Posterior vena cava (tissue), 2 donors: ENCODE measurements around the gene LCN1. TPM values are rescaled to one million over a fixed set of nuclear protein-coding genes. Genes with fewer than 3 reads are reported as not detected.

Source experiments
- DNase-seq: peaks from one replicate; pipeline ENCODE4 v3.0.0-alpha.2; 2020; ENCODE audit warnings: low spot score
- intact Hi-C, 2 donors: fragments of 100-400 bp; cut with DNase I; formaldehyde crosslinking; loops; one replicate each; pipeline versions ENCODE4 v1.14.1 to v1.14.2; 2022 to 2023
- total RNA-seq, 2 donors: library from RNA; stranded (reverse); fragmentation: NEBNext Ultra II Directional; extraction: Animal tissue kit (Norgen Biotek cat#: 25700); gene quantifications; one replicate each; pipeline ENCODE4 v1.2.1, GENCODE V29; 2021
- donor health status: DM: yes; HTN: yes; CAD: no.
- donor health status: DM: yes; HTN: yes; CAD: no.

The LCN1 gene
- total RNA-seq, 2 donors from 2014 or later, result 2.4 TPM; not detected in 1

DNA sequence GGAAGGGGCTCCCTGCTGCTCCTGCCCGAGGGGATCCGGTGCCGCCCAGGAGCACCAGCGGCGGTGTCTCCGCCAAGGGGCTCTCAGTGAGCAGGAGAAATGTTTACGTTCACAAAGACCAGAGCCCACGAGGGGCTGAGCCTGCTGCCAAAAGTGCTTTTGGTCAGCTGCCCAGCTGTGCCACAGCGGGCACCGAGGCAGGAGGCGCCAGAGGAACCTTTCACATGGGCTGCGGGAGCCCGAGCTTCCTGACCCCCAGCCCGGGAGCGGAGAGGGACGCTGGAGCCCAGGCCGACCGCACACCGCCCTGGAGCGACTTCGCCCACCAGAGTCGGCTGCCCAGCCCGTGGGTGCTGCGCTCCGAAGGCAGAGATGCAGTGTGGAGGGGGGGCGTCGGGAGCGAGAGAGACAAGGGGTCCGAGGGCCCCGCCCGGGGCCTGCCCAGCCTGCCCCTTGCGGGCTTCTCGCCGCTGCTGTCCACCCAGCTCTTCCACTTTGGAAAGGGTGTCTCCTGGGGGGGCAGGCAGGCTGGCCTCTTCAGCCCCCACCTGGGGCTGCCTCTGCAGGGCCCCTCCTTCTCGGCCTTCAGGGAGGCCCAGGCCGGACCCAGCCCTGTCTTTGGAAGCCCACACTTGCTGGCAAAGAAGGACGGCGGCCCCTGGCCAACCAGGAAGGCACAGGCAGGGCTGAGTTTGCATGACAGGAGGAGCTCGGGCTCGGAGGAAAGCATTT lies 33.8 kb upstream of the LCN1 start:
- intact Hi-C loops, result no loop called here
- DNase-seq, result no peak

DNA sequence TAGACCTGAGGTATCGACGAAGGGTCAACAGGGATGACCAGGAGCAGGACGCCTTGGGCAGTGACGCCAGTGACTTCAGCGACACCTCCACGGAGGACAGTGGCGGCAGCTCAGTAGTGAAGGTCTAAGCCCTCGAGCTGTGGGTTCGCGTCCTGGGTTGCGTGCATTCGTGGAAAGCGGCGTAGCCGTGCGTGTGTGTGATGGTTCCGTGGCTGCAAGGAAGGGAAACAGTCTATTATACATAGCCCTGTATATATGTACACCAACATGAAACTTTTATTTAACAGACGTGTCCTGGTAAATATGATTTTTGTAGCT lies 33.3 kb upstream of the LCN1 start:
- DNase-seq, result no peak
- intact Hi-C loops, result no loop called here

DNA sequence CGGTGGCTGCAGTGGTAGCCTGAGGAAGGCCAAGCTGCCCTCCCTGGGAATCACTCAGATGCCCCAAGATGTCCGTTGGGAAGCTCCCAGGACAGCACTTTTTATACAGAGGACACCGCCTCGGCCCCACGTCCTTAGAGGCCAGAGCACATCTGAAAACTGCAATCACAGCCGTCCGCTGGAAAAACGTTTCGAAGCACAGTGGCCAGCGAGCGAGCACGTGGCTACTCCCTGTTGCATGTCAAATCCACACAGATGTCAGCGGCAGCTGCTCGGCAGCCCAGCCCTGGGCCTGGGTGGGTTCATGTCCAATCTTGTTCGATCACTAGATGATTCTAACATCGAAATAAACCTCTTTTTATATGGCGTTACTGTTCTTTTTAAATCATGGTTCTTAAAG lies 32.7 kb upstream of the LCN1 start:
- no peak for DNase-seq
- intact Hi-C loops, result no loop called here

DNA sequence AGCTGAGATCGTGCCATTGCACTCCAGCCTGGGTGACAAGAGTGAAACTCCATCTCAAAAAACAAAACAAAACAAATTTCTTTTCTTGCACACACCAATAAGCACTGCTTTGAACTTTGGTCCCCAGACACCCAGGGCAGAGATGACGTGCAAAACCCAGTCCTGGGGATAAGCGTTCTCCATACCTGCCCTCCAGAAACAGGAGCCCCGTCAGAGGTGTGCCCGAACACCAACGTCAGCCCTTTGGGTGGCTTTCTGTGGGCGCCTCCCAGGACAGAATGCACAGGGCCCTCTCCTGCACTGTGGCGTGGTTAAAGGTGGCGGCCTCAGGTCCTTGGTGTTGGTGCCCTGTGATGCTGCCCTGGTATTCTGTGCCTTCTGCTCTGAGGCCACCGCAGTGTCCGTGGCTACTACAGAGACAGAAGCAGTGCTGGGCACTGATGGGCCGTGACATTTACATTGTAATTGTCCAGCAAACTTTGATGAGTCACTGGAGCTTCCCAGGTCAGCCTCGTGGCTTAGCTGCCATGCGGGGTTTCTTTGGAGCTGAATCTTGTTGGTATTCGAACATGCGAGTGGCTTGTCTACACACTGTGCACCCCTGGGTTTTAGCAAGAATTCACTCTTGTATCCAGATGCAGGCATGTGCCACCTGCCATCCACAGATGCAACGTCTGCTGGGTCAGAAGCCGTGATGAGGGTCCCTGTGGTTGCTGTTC lies 31.9 kb upstream of the LCN1 start:
- intact Hi-C loops, result no loop called here
- no peak for DNase-seq

DNA sequence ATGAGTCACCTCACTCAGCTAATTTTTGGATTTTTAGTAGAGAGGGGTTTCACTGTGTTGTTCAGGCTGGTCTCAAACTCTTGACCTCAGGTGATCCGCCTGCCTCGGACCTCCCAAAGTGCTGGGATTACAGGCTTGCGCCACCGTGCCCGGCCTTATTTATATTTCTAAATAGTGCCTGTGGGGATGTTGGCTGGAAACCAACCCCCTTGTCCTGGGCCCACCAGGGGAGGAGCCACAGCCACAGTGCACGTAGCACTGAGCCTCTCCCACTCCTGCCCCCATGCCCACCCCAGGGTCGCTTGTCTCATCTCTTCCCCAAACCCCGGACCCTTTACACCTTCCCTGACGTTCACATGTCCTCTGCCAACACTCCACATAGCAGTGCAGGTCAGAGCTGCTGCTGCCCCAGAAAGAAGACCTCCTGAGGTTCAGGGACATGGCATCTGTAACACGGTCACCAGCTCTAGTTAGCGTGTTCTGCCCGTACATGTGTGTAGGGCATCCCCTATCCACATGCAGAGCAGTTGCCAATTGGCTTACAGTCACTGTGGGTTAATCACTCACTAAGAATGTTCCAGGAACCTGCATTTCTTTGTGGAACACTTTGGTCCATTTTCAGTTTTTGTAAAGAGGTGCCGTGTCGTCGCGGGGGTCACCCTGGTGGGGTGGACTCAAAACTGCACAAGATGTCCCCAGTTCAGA lies 30.9 kb upstream of the LCN1 start:
- DNase-seq, result no peak
- intact Hi-C loops, result no loop called here

DNA sequence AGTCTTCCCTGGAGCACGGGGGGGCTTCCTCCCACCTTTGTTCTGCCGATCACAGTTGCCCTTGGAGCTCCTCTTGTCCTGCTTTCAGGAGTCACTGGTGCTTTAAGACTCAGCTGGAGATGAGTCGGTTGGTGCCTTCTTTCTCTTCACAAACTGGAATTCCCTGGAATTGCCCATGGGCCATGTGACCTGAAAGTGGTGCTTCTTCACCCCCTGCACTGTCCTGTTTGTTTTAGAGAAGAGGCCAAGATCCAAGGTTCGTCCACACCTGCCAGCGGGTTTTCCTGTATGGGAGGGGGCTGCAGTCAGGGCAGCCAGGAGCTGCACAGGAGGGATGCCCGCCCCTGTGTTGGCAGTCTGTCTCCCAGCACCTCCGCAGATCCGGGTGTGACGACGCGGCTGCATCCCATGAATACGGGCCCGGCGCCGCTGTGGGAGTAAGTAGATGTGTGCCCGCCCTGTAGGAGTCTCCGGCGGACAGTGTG lies 30.2 kb upstream of the LCN1 start:
- no peak for DNase-seq

DNA sequence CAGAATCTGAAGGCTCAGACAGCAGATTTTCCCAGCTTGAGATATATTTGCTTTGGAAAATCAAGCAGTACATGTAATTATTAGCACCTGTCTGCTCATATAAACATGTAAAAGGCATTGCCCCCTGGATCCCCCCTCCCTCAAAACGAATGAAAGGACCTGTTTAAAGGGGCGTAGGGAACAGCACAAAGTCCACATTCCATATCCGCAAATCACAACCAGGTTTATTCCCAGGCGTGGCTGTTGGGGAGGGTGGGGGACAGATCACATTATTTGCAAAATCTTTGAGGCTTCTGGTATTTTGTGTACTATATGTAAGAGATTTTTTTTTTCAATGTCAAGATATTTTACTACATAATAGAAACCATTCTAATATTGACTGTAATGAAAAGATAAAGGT lies 29.5 kb upstream of the LCN1 start:
- DNase-seq, result no peak
- intact Hi-C loops, result no loop called here

More for the DNA sequence above, 30.2 kb upstream of the LCN1 start:
- intact Hi-C loops, result no loop called here

DNA sequence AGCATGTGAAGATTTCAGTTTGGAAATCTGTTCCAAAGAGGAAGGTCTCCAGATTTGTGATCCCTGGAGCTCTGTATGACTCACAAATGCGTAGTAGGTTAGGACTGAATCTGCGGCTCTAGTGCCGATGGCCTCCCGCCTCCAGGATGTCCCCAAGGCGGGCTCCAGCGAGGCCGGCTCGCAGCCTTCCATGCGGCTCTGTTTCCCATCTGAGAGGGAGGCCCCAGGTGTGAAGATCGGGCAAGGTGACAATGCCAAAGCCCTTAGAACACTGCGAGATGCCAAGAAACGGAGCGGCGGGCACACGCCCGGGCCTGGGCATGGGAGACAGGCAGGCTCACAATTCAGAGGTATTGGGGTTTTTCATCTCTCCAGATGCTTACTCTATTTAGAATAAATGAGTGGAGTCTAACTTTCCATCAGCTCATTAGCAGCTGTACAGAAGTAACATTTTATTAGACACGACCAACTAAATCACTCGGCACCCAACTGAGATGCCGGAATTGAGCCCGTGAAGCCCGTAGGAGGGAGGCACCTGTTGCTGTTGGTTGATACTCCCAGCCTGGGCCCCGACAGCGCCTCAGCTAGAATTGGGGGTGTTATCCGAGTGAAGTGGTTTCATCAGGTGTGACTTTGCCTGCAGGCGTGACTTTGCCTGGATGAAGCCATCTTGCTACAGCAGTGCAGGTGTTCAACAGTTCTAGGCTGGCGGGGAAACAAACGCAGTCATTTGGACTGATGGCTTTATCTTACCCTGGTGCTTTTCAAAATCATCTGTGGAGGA lies 28.2 kb upstream of the LCN1 start:
- intact Hi-C loops, result no loop called here
- peak; percentile 66 for DNase-seq

DNA sequence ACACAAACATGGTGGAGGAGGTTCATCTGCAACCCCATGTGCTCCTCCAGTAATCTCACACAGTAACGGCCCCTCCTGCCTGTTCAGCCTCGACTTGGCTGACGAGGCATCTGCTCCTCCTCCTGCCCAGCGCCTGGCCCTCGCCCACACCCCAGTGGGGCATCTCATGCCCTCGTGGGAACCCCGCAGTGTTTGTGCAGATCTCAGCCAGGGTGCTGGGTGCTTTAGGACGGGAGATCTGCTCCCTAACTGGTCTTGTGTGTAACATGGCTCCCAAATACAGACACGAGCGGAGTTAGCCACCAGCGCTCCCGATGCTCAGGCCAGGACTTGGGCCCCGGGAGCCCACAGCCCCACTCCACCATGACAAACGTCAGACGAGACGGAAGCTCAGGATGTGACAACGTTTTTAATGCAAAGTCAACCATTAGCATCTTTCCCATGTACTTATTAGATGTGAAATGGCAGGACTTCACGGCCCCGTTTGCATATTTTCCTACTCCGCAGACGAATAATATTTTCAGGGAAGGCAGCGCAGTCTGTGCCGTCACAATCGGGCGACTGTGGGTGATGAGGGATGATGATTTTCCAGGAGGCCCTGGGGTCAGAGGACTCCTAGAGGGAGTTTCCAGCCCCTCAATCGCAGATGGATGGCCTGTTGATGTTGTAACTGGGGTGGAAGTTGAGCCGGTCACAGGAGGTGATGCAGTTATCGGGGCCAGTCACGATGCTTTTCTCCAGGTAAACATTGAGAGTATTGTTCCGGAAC lies 26.3 kb upstream of the LCN1 start:
- peak; percentile 58 for DNase-seq
- intact Hi-C loops, result no loop called here

DNA sequence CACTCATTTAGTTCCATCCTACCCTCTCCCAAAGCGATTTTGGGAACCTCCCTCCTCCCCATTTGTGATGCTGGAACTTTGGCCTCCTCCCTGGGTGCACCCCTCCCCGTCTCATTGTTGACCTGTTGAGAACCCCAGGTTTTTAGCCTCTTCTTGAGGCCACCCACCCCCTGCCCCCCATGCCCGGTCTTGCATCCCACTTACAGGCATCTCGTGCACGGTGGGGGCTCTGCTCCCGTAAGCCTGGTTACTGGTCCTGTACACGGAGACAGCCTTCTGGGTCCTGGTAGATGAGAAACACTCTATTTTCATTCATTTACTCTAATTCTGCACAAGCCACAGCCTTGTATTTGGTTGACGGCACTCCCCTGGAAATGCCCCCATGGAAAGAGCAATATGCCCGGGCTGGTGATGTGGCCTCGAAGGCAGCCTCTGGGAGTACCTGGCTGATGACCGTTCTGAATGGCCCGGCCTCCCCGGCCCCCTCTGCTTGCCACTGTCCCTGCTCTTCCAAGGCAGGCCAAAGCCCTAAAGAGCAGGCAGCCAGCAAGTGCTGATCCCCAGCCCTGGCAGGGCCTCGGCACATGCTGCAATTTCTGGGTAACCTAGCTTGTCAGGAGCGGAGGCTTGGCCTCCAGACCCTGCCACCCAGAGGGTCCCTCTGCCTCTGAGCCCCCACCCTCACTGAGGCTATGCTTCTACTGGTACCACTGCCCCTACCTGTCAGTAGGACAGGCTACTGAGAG lies 22.7 kb upstream of the LCN1 start:
- intact Hi-C loops, result no loop called here
- peak; percentile 67 for DNase-seq

DNA sequence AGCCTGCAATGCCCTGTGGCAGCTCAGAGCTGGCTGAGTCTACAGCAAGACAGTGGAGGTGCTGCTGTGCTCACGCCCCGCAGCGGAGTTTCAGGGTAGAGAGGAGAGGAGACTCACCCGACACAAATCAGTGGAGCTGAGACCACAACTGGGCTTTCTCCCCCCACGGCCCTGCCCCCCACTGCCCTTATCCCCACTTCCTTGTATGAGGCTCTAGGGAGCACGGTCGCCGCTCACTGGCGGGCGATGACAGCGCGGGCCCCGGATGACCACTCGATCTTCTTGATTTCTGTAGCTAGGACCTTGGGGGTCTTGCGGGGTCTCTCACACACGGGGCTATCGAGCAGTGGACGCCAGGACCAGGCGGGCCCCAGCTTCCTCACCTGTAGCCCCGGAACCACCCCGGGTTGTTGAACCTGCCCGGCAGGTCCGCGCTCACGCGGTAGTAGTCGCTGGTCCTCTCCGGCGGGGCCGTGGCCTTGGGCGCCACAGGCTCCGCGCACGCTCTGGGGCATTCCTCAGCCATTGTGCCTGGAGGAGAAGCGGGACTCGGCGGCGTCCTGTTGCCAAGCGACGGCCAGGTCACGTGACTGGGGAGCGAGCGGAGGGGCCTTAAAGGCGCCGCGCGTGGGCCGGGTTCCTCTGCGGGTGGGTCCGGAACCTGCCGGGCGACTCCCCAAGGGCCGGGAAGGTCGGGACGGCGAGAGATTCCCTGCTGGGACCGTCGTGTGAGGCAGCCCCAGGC lies 21.7 kb upstream of the LCN1 start:
- intact Hi-C loops, result no loop called here

DNA sequence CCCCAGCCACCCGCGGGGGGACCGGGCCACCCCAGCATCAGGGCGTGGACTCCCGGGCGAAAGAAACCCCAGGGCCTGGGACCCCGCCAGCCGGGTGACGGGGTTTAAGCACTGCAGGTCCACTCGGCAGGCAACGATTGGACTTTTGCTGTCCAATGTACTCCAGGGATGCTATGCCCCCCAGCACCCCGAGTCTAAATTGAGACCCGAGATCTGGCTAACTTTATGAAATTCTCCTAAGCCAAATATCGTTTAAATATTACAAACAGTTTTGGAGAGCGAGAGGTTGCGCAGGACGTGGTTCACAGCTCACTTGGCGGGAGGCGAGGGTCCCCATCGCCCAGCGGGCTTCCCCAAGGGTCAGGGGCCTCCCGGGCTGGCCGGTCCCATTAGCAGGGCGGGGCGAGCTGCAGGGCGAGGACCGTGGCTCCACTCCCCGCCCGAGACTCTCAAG lies 21.1 kb upstream of the LCN1 start:
- no peak for DNase-seq
- intact Hi-C loops, result no loop called here

More for the DNA sequence above, 21.7 kb upstream of the LCN1 start:
- DNase-seq, result peak; percentile 98

DNA sequence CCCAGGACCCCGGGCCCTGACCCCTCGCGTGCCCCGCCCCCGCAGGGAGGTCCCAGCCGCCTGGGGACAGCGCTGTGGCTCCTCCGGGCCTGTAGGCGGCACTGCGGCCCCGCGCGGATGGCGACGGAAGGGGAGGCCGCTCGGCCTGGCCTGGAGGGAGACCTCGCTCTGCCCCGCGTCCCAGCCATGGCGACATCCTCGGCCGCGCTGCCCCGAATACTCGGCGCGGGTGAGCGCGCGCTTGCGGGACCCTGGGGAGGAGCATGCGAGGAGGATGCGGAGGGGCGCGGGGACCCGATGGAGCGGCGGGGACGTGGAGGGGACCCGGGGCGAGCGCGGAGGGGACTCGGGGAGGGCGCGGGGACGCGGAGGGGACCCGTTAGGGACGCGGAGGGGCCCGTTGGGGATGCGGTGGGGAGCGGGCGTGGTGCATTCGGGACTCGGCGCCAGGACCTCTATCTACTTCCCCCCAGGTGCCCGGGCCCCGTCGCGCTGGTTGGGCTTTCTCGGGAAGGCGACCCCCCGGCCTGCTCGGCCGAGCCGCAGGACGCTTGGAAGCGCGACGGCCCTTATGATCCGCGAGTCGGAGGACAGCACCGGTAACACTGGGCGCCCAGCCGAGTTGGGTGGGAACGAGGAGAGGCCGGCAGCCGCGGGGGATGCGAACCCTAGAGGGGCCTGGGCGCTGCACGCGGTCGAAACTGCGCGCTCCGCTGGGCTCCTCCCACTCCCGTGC lies 20.5 kb upstream of the LCN1 start, which contains the start of gene MRPS2:
TSS of gene MRPS2 (plus strand) at position 158 of the 736 bp plus-strand sequence. CDS start at position 187, 29 bp downstream.
- intact Hi-C loops, result no loop called here

DNA sequence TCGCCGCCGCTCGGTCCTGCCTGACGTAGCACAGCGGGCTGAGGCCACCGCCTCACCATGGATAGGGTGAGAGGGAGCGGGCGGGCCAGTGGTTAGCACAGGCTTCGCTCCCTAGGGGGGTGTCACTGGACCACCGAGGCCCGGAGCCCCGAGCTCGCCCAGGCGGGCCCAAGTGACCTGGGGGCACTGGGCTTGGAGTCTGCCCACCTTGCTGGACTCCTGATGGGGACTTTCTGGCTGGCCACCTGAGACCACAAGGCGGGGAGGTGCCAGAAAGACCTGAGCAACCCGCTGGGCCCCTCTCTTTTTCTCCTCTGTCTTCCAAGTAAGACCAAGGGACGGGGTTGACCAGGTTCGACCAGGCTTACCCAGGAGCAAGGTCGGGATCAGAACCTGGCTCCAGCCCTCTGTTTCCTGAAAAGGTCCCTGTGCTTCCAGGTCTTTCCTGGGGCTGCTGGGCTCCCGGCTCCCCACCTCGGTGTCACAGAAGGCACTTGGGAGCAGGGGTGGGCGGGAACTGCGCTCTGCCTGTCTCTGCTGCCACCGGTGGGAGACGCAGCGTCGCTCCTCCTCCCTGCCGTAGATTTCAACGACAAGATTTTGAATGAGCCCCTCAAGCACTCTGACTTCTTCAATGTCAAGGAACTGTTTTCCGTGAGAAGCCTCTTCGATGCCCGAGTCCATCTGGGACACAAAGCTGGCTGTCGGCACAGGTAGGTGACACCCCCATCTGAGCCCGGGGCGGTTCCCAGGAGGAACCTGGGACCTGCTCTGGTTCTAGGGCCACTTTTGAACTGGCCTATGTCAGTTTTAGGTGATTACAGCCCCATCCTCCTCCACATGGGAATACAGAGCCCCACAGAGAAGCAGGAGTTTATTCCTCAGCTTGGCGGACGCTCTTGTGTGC lies 19.7 kb upstream of the LCN1 start:
- intact Hi-C loops, result no loop called here
- DNase-seq, result peak; percentile 74

More for the DNA sequence above, 20.5 kb upstream of the LCN1 start, which contains the start of gene MRPS2:
- DNase-seq, result peak; percentile 96

DNA sequence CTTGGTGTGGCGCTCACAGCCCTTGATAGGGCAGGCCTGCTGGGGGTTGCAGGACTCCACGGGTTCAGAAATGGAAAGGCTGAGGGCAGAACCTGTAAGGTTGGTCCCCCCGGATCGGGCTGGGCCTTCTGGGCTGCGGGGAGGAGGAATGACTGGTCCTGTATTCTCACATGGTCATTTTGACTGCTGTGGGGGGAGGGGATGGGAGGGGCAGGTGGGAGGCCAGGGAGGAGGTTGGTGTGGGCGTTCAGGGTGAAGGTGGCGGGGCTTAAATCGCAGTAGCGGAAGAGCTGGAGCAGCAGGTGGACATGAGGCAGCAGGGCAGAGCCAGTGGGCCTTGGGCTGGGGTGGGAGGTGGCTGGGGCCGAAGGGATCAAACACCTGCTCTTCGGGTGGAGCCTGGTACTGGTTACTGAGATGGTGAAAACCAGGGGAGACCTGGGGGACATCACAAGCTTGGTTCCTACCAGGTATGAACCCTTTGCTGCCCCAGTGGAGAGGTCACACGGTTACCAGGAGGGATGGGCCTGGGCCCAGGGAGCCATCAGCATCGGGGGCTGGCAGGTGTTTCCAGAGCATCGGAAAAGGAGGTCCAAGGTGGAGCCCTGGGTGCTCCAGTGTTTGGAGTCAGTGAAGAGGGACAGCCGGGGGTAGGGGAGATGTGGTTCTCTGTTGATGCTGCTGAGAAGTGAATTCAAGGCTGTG lies 18.9 kb upstream of the LCN1 start:
- intact Hi-C loops, result no loop called here
- peak; percentile 73 for DNase-seq
